ENCODE data around the gene ASMTL. TPM values are rescaled to one million over a fixed set of nuclear protein-coding genes. Genes with fewer than 3 reads are reported as not detected.
A peak's percentile ranks its signal among the peaks of the same experiment; 100 is the strongest.

Gene ASMTL
- total and polyA plus RNA-seq, 7 experiments from 2014 or later, result 30.9 to 50.0 (median 41.7) TPM

- ChIA-PET CTCF (no interaction called here), POLR2A (no interaction called here)
- H3K27me3 ChIP-seq (ENCODE audit: control insufficient read depth in 2 of 2, insufficient read depth in 2 of 2, low read length in 2 of 2), result no peaks in the 10 kb centered on the region
- no peaks in the 10 kb centered on the region for H3K27me3 Mint-ChIP-seq
- DNase-seq (no peak), ATAC-seq (no peak)
- no peak overlapping the region for H3K4me3 Mint-ChIP-seq
- H3K36me3 Mint-ChIP-seq, result peaks cover 0 to 13% (median 9%) of the 10 kb centered on the region in 5 donors
- no peaks in the 10 kb centered on the region for H3K9me3 Mint-ChIP-seq
- H3K4me1 Mint-ChIP-seq, result peaks cover 10 to 18% (median 12%) of the 10 kb centered on the region in 7 donors
- H3K4me1 ChIP-seq (ENCODE audit: control insufficient read depth in 2 of 2, insufficient read depth in 2 of 2, low read length in 2 of 2), result no peaks in the 10 kb centered on the region
- intact Hi-C loops (cut with micrococcal nuclease), result no loop called here
- H3K9me3 ChIP-seq (ENCODE audit: control insufficient read depth in 2 of 3, low read length in 3 of 3), result no peaks in the 10 kb centered on the region
- H3K36me3 ChIP-seq (ENCODE audit: control insufficient read depth in 2 of 3, insufficient read depth in 3 of 3, low read length in 3 of 3), result peaks cover 4 to 57% (median 15%) of the 10 kb centered on the region in 3 experiments
- no peak overlapping the region for H3K27ac ChIP-seq (ENCODE audit: low read depth, low read length)
- H3K4me3 ChIP-seq (ENCODE audit: low read length), result no peak overlapping the region
- no peak overlapping the region for H3K27ac Mint-ChIP-seq
Observed at GRCh38 chrX:1400049-1400448, 52.7 kb downstream of the ASMTL start.

GRCh38 chrX:1398431-1399340, 54.0 kb downstream of the ASMTL start:
- ATAC-seq (no peak), DNase-seq (peak in 1 of 9 donors; percentile 19)
- intact Hi-C loops (cut with micrococcal nuclease), result no loop called here
- Histone ChIP-seq H3K4me3 (ENCODE audit: low read length) (no peak overlapping the region), H3K4me1 (ENCODE audit: control insufficient read depth in 2 of 2, insufficient read depth in 2 of 2, low read length in 2 of 2) (no peaks in the 10 kb centered on the region), H3K27ac (ENCODE audit: low read depth, low read length) (no peak overlapping the region), H3K9me3 (ENCODE audit: control insufficient read depth in 2 of 3, low read length in 3 of 3) (no peaks in the 10 kb centered on the region), H3K27me3 (ENCODE audit: control insufficient read depth in 2 of 2, insufficient read depth in 2 of 2, low read length in 2 of 2) (no peaks in the 10 kb centered on the region), H3K36me3 (ENCODE audit: control insufficient read depth in 2 of 3, insufficient read depth in 3 of 3, low read length in 3 of 3) (peaks cover 4 to 43% (median 8%) of the 10 kb centered on the region in 3 experiments)
- Mint-ChIP-seq H3K4me1 (peaks cover 18 to 28% (median 20%) of the 10 kb centered on the region in 7 donors), H3K27me3 (no peaks in the 10 kb centered on the region), H3K9me3 (no peaks in the 10 kb centered on the region), H3K36me3 (peaks cover 0 to 13% (median 9%) of the 10 kb centered on the region in 5 donors), H3K27ac (no peak overlapping the region), H3K4me3 (no peak overlapping the region)
- POLR2A ChIA-PET, result no interaction called here
- CTCF ChIA-PET, result no interaction called here

- no peaks in the 10 kb centered on the region for H3K9me3 ChIP-seq (ENCODE audit: control insufficient read depth in 2 of 3, low read length in 3 of 3)
- H3K36me3 ChIP-seq (ENCODE audit: control insufficient read depth in 2 of 3, insufficient read depth in 3 of 3, low read length in 3 of 3), result peaks cover 0 to 33% (median 0%) of the 10 kb centered on the region in 3 experiments
- ATAC-seq, result no peak
- Mint-ChIP-seq H3K27me3 (no peaks in the 10 kb centered on the region), H3K27ac (no peak overlapping the region), H3K4me3 (no peak overlapping the region), H3K36me3 (peaks cover 0 to 13% (median 9%) of the 10 kb centered on the region in 5 donors), H3K4me1 (peaks cover 21 to 36% (median 28%) of the 10 kb centered on the region in 7 donors), H3K9me3 (no peaks in the 10 kb centered on the region)
- peak in 1 of 9 donors; percentile 18 for DNase-seq
- intact Hi-C loops (cut with micrococcal nuclease), result no loop called here
- H3K4me3 ChIP-seq (ENCODE audit: low read length), result no peak overlapping the region
- H3K27me3 ChIP-seq (ENCODE audit: control insufficient read depth in 2 of 2, insufficient read depth in 2 of 2, low read length in 2 of 2), result no peaks in the 10 kb centered on the region
- POLR2A ChIA-PET, result no interaction called here
- H3K27ac ChIP-seq (ENCODE audit: low read depth, low read length), result no peak overlapping the region
- CTCF ChIA-PET, result no interaction called here
- peaks cover 0 to 4% of the 10 kb centered on the region in 2 donors for H3K4me1 ChIP-seq (ENCODE audit: control insufficient read depth in 2 of 2, insufficient read depth in 2 of 2, low read length in 2 of 2)
Observed at GRCh38 chrX:1397441-1398270, 55.1 kb downstream of the ASMTL start.

GRCh38 chrX:1397001-1397400, 55.7 kb downstream of the ASMTL start:
- Histone ChIP-seq H3K27me3 (ENCODE audit: control insufficient read depth in 2 of 2, insufficient read depth in 2 of 2, low read length in 2 of 2) (no peaks in the 10 kb centered on the region), H3K36me3 (ENCODE audit: control insufficient read depth in 2 of 3, insufficient read depth in 3 of 3, low read length in 3 of 3) (peaks cover 0 to 28% (median 0%) of the 10 kb centered on the region in 3 experiments), H3K4me3 (ENCODE audit: low read length) (no peak overlapping the region), H3K4me1 (ENCODE audit: control insufficient read depth in 2 of 2, insufficient read depth in 2 of 2, low read length in 2 of 2) (peaks cover 0 to 4% of the 10 kb centered on the region in 2 donors), H3K9me3 (ENCODE audit: control insufficient read depth in 2 of 3, low read length in 3 of 3) (no peaks in the 10 kb centered on the region), H3K27ac (ENCODE audit: low read depth, low read length) (no peak overlapping the region)
- ChIA-PET POLR2A (no interaction called here), CTCF (no interaction called here)
- H3K4me1 Mint-ChIP-seq, result peaks cover 21 to 36% (median 28%) of the 10 kb centered on the region in 7 donors
- peaks cover 0 to 13% (median 9%) of the 10 kb centered on the region in 5 donors for H3K36me3 Mint-ChIP-seq
- intact Hi-C loops (cut with micrococcal nuclease), result no loop called here
- H3K27me3 Mint-ChIP-seq, result no peaks in the 10 kb centered on the region
- ATAC-seq, result no peak
- no peak overlapping the region for H3K27ac Mint-ChIP-seq
- H3K9me3 Mint-ChIP-seq, result no peaks in the 10 kb centered on the region
- no peak for DNase-seq
- H3K4me3 Mint-ChIP-seq, result no peak overlapping the region

- DNase-seq (no peak), ATAC-seq (no peak)
- Mint-ChIP-seq H3K9me3 (no peaks in the 10 kb centered on the region), H3K4me3 (peak overlapping the region in 5 of 10 donors; percentile 7 to 65 (median 26)), H3K27ac (peak overlapping the region in 6 of 9 donors; percentile 2 to 60 (median 24)), H3K27me3 (no peaks in the 10 kb centered on the region), H3K4me1 (peaks cover 21 to 38% (median 31%) of the 10 kb centered on the region in 7 donors), H3K36me3 (peaks cover 0 to 17% (median 9%) of the 10 kb centered on the region in 5 donors)
- peaks cover 0 to 20% (median 0%) of the 10 kb centered on the region in 3 experiments for H3K36me3 ChIP-seq (ENCODE audit: control insufficient read depth in 2 of 3, insufficient read depth in 3 of 3, low read length in 3 of 3)
- no peaks in the 10 kb centered on the region for H3K9me3 ChIP-seq (ENCODE audit: control insufficient read depth in 2 of 3, low read length in 3 of 3)
- peaks cover 5 to 10% of the 10 kb centered on the region in 2 donors for H3K4me1 ChIP-seq (ENCODE audit: control insufficient read depth in 2 of 2, insufficient read depth in 2 of 2, low read length in 2 of 2)
- ChIA-PET POLR2A (no interaction called here), CTCF (no interaction called here)
- no peak overlapping the region for H3K27ac ChIP-seq (ENCODE audit: low read depth, low read length)
- no peaks in the 10 kb centered on the region for H3K27me3 ChIP-seq (ENCODE audit: control insufficient read depth in 2 of 2, insufficient read depth in 2 of 2, low read length in 2 of 2)
- no peak overlapping the region for H3K4me3 ChIP-seq (ENCODE audit: low read length)
- intact Hi-C loops (cut with micrococcal nuclease), result no loop called here
Observed at GRCh38 chrX:1395646-1396216, 57.0 kb downstream of the ASMTL start.

GRCh38 chrX:1394731-1395501, 57.8 kb downstream of the ASMTL start:
- no peaks in the 10 kb centered on the region for H3K9me3 Mint-ChIP-seq
- DNase-seq (peak in 1 of 9 donors; percentile 20), ATAC-seq (no peak)
- no peaks in the 10 kb centered on the region for H3K9me3 ChIP-seq (ENCODE audit: control insufficient read depth in 2 of 3, low read length in 3 of 3)
- peaks cover 0 to 17% (median 9%) of the 10 kb centered on the region in 5 donors for H3K36me3 Mint-ChIP-seq
- H3K4me1 ChIP-seq (ENCODE audit: control insufficient read depth in 2 of 2, insufficient read depth in 2 of 2, low read length in 2 of 2), result peaks cover 13 to 15% of the 10 kb centered on the region in 2 donors
- H3K27ac ChIP-seq (ENCODE audit: low read depth, low read length), result no peak overlapping the region
- intact Hi-C loops (cut with micrococcal nuclease), result loop anchor here in 1 of 2 donors (5.0 kb wide), 5 partner anchors 58 to 1078 kb away; partner anchors contain the start of genes GTPBP6 and IL3RA
- no peak overlapping the region for H3K4me3 ChIP-seq (ENCODE audit: low read length)
- H3K27ac Mint-ChIP-seq, result peak overlapping the region in 6 of 9 donors; percentile 25 to 90 (median 64)
- POLR2A ChIA-PET, result no interaction called here
- CTCF ChIA-PET, result no interaction called here
- peaks cover 21 to 46% (median 35%) of the 10 kb centered on the region in 7 donors for H3K4me1 Mint-ChIP-seq
- peak overlapping the region in 9 of 10 donors; percentile 43 to 85 (median 59) for H3K4me3 Mint-ChIP-seq
- no peaks in the 10 kb centered on the region for H3K27me3 Mint-ChIP-seq
- no peaks in the 10 kb centered on the region for H3K27me3 ChIP-seq (ENCODE audit: control insufficient read depth in 2 of 2, insufficient read depth in 2 of 2, low read length in 2 of 2)
- peaks cover 0 to 28% (median 4%) of the 10 kb centered on the region in 3 experiments for H3K36me3 ChIP-seq (ENCODE audit: control insufficient read depth in 2 of 3, insufficient read depth in 3 of 3, low read length in 3 of 3)
